Lung (tissue), 12 donors: ENCODE results near the gene SLC29A2. TPM values are rescaled to one million over a fixed set of nuclear protein-coding genes. Genes with fewer than 3 reads are reported as not detected.

Experiments
- ATAC-seq: fragments of 200-7000 bp; cut with Tn5 transposase; one replicate; pipeline ENCODE4 v1.9.1; 2020; ENCODE audit warnings: moderate number of reproducible peaks; ENCODE audit not compliant: insufficient read depth, low FRiP score
- DNase-seq, 3 donors: peaks; one replicate each; pipeline ENCODE4 v3.0.0-alpha.2; 2013 to 2017
- H3K27ac ChIP-seq, 2 donors: one replicate each; pipeline ENCODE4 v1.5.1; 2013; ENCODE audit warnings: mild to moderate bottlenecking in 2 of 2, moderate library complexity in 2 of 2, control low read depth in 1 of 2, inconsistent platforms in 1 of 2, low read depth in 1 of 2, low read length in 1 of 2
- H3K27me3 ChIP-seq, 3 donors: one replicate each; pipeline ENCODE4 v1.5.1; 2013; ENCODE audit warnings: low read length in 2 of 3; ENCODE audit not compliant: control insufficient read depth in 3 of 3, insufficient read depth in 3 of 3
- H3K36me3 ChIP-seq, 4 donors: one replicate each; pipeline ENCODE4 v1.5.1; 2013; ENCODE audit warnings: low read length in 4 of 4, mild to moderate bottlenecking in 1 of 4, moderate library complexity in 1 of 4; ENCODE audit not compliant: control insufficient read depth in 4 of 4, insufficient read depth in 4 of 4
- H3K4me1 ChIP-seq, 5 donors: one replicate each; pipeline ENCODE4 v1.5.1; 2013; ENCODE audit warnings: low read length in 5 of 5, mild to moderate bottlenecking in 2 of 5, moderate library complexity in 1 of 5; ENCODE audit not compliant: control insufficient read depth in 5 of 5, insufficient read depth in 5 of 5
- H3K4me3 ChIP-seq: one replicate; pipeline ENCODE4 v1.5.1; 2013; ENCODE audit warnings: mild to moderate bottlenecking, control low read depth, moderate library complexity
- H3K9ac ChIP-seq, 2 donors: one replicate each; pipeline ENCODE4 v1.5.1; 2013; ENCODE audit warnings: low read length in 2 of 2, control low read depth in 1 of 2; ENCODE audit not compliant: insufficient read depth in 1 of 2
- H3K9me3 ChIP-seq, 4 donors: one replicate each; pipeline ENCODE4 v1.5.1; 2013; ENCODE audit warnings: low read length in 3 of 4, mild to moderate bottlenecking in 1 of 4, moderate library complexity in 1 of 4; ENCODE audit not compliant: control insufficient read depth in 4 of 4, insufficient read depth in 3 of 4
- CTCF ChIP-seq: IDR thresholded peaks from 2 replicates; pipeline ENCODE4 v1.5.1; 2012; ENCODE audit warnings: mild to moderate bottlenecking; ENCODE audit errors: control extremely low read depth, extremely low read depth
- WGBS, 2 donors: extraction: QIAGEN DNeasy Blood & Tissue Kit; methylation state at CpG; one replicate each; pipeline ENCODE4 v1.1.7; 2013; 5-methylcytosine and 5-hydroxymethylcytosine counted together
- polyA plus RNA-seq, 2 donors: library from polyadenylated mRNA; stranded (reverse); fragments of 200-250 nt; gene quantifications; one replicate each; pipeline ENCODE4 v1.2.1, GENCODE V29; 2013
- total RNA-seq, 2 donors: library from RNA; depleted of rRNA in 1 of 2; stranded (reverse); fragments of >200 nt in 1 of 2; gene quantifications; one replicate each; pipeline ENCODE4 v1.2.1, GENCODE V29; 2014 to 2021
- donor health status: control.
- donor health status: control.
- donor health status: Bipolar disorder and iron deficiency.
- donor health status: healthy.
- donor health status: DM: yes; HTN: yes; CAD: no.

SLC29A2 gene
- total and polyA plus RNA-seq, 4 donors: 6.5 to 19.4 (median 13.7) TPM

- peaks cover 0 to 11% (median 5%) of the 10 kb centered on the region in 3 donors for H3K27me3 ChIP-seq
- WGBS, 2 donors: 36 to 45% methylated on average over 3 of the region's 3 CpGs
These were observed 47.4 kb upstream of the SLC29A2 start for GRCh38 chr11:66418986-66419308.

GRCh38 chr11:66418168-66418985 is 46.8 kb upstream of the SLC29A2 start:
- Histone ChIP-seq H3K9me3 (peaks cover 0 to 2% (median 0%) of the 10 kb centered on the region in 4 donors), H3K4me1 (peaks cover 0 to 11% (median 0%) of the 10 kb centered on the region in 5 donors), H3K4me3 (no peak overlapping the region), H3K9ac (no peak overlapping the region), H3K36me3 (no peaks in the 10 kb centered on the region), H3K27me3 (peaks cover 0 to 11% (median 7%) of the 10 kb centered on the region in 3 donors), H3K27ac (no peak overlapping the region)
- ATAC-seq: no peak
- peak; percentile 74 to 82 (median 77) for DNase-seq
- TF ChIP-seq CTCF: no peak
- WGBS, 2 donors: 9 to 10% methylated on average over 16 of the region's 16 CpGs

More at GRCh38 chr11:66418986-66419308, 47.4 kb upstream of the SLC29A2 start:
- Histone ChIP-seq H3K36me3 (no peaks in the 10 kb centered on the region), H3K4me1 (peaks cover 0 to 11% (median 0%) of the 10 kb centered on the region in 5 donors), H3K9me3 (peaks cover 0 to 2% (median 0%) of the 10 kb centered on the region in 4 donors), H3K4me3 (no peak overlapping the region), H3K27ac (no peak overlapping the region), H3K9ac (no peak overlapping the region)
- TF ChIP-seq CTCF: no peak
- ATAC-seq (no peak), DNase-seq (no peak)

- Histone ChIP-seq H3K9ac (no peak overlapping the region), H3K9me3 (peaks cover 0 to 2% (median 0%) of the 10 kb centered on the region in 4 donors), H3K4me3 (no peak overlapping the region), H3K36me3 (no peaks in the 10 kb centered on the region), H3K4me1 (peaks cover 0 to 11% (median 0%) of the 10 kb centered on the region in 5 donors), H3K27ac (no peak overlapping the region), H3K27me3 (peaks cover 0 to 11% (median 7%) of the 10 kb centered on the region in 3 donors)
- no peak for DNase-seq
- WGBS, 2 donors: 69 to 74% methylated on average over 11 of the region's 11 CpGs
- no peak for ATAC-seq
- no peak for TF ChIP-seq CTCF
These were observed 45.4 kb upstream of the SLC29A2 start for GRCh38 chr11:66417000-66417399.
